ENCODE results near the gene RBP2.

DNA sequence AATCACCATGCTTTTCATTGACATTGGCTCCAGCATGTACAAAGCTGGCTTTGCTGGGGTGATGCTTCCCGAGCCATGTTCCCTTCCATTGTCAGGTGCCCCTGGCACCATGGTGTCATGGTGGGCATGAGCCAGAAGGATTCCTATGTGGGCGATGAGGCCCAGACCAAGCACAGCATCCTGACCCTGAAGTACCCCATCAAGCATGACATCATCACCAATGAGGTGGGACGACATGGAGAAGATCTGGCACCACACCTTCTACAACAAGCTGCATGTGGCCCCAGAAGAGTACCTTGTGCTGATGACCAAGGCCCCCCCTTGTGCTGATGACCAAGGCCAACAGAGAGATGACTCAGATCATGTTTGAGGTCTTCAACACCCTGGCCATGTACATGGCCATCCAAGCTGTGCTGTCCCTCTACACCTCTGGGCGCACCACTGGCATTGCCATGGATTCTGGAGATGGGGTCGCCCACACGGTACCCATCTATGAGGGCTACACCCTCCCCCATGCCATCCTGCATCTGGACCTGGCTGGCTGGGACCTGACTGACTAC, 17.6 kb upstream of the RBP2 start:
- TF ChIP-seq, protein P1, sequence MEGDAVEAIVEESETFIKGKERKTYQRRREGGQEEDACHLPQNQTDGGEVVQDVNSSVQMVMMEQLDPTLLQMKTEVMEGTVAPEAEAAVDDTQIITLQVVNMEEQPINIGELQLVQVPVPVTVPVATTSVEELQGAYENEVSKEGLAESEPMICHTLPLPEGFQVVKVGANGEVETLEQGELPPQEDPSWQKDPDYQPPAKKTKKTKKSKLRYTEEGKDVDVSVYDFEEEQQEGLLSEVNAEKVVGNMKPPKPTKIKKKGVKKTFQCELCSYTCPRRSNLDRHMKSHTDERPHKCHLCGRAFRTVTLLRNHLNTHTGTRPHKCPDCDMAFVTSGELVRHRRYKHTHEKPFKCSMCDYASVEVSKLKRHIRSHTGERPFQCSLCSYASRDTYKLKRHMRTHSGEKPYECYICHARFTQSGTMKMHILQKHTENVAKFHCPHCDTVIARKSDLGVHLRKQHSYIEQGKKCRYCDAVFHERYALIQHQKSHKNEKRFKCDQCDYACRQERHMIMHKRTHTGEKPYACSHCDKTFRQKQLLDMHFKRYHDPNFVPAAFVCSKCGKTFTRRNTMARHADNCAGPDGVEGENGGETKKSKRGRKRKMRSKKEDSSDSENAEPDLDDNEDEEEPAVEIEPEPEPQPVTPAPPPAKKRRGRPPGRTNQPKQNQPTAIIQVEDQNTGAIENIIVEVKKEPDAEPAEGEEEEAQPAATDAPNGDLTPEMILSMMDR (IDR thresholded peaks at IDR 0.05; ENCODE audit: poor library complexity, severe bottlenecking), result no peak
- TF ChIP-seq EP300 (conservative IDR thresholded peaks at IDR 0.05; ENCODE audit: poor library complexity, severe bottlenecking), result no peak
